ENCODE measurements around the gene GPRASP2.

GPRASP2 gene

GRCh38 chrX:102745857-102746584 is 33.8 kb downstream of the GPRASP2 start:
- DNase-seq = no peak

GRCh38 chrX:102765217-102765616 is 53.0 kb downstream of the GPRASP2 start:
- no peak for DNase-seq

- no peak for DNase-seq
These were observed 53.6 kb downstream of the GPRASP2 start for GRCh38 chrX:102765809-102766208.

- DNase-seq = no peak
These were observed 55.0 kb downstream of the GPRASP2 start for GRCh38 chrX:102767287-102767686.

Measured in NK-92 treated with Interleukin-12 subunit alpha and Interleukin-12 subunit beta, amount 100 ng/mL, for 24 hours (cell line).